Stimulated activated CD8-positive, alpha-beta memory T cell treated with anti-CD3 and anti-CD28 coated beads, Interleukin-7, amount 100 ng/mL, for 1 hour (primary cell): ENCODE measurements around the gene CIAPIN1.

Source experiments
- DNase-seq, 2 donors: peaks; one replicate each; pipeline ENCODE4 v3.0.0-alpha.2; 2020; ENCODE audit warnings: low read depth in 2 of 2

CIAPIN1 gene

GRCh38 chr16:57476546-57477410 lies 29.6 kb upstream of the CIAPIN1 start:
- DNase-seq: no peak

GRCh38 chr16:57475711-57476339 lies 28.6 kb upstream of the CIAPIN1 start:
- DNase-seq: peak; percentile 26 to 42

- DNase-seq: no peak
Observed at GRCh38 chr16:57474671-57475661, 27.8 kb upstream of the CIAPIN1 start.

GRCh38 chr16:57473906-57474305 lies 26.7 kb upstream of the CIAPIN1 start:
- no peak for DNase-seq

- no peak for DNase-seq
Observed at GRCh38 chr16:57473176-57473840, 26.1 kb upstream of the CIAPIN1 start.

GRCh38 chr16:57472665-57473060 lies 25.5 kb upstream of the CIAPIN1 start:
- no peak for DNase-seq

GRCh38 chr16:57471852-57472664 lies 24.9 kb upstream of the CIAPIN1 start:
- no peak for DNase-seq

GRCh38 chr16:57471209-57471608 lies 24.0 kb upstream of the CIAPIN1 start:
- DNase-seq: no peak

- no peak for DNase-seq
Observed at GRCh38 chr16:57470711-57471110, 23.5 kb upstream of the CIAPIN1 start.

GRCh38 chr16:57469917-57470470 lies 22.8 kb upstream of the CIAPIN1 start:
- DNase-seq: no peak

GRCh38 chr16:57469046-57469445 lies 21.9 kb upstream of the CIAPIN1 start:
- no peak for DNase-seq

GRCh38 chr16:57468346-57468745 lies 21.2 kb upstream of the CIAPIN1 start:
- DNase-seq: no peak

- no peak for DNase-seq
Observed at GRCh38 chr16:57464523-57464922, 17.3 kb upstream of the CIAPIN1 start.

- DNase-seq: no peak
Observed at GRCh38 chr16:57462978-57463362, 15.8 kb upstream of the CIAPIN1 start.

- peak; percentile 90 to 93 for DNase-seq
Observed at GRCh38 chr16:57462209-57462977, 15.2 kb upstream of the CIAPIN1 start, which contains the start of gene POLR2C. Gene POLR2C (plus strand): TSS chr16:57462679. CDS start chr16:57462725, 46 bp downstream.

GRCh38 chr16:57452021-57452420 lies 4.8 kb upstream of the CIAPIN1 start:
- DNase-seq: no peak

GRCh38 chr16:57446531-57447185 lies 527 bp downstream of the CIAPIN1 start:
- DNase-seq: no peak

GRCh38 chr16:57445510-57445909 lies 1.7 kb downstream of the CIAPIN1 start:
- DNase-seq: no peak

GRCh38 chr16:57444711-57445110 lies 2.5 kb downstream of the CIAPIN1 start:
- no peak for DNase-seq
